Measurements from ENCODE around the gene GALNT6. TPM values are rescaled to one million over a fixed set of nuclear protein-coding genes. Genes with fewer than 3 reads are reported as not detected.

Gene GALNT6
- total RNA-seq, 1 donor from 2014 or later: not detected

- Mint-ChIP-seq H3K36me3 (no peaks in the 10 kb centered on the region), H3K9me3 (no peaks in the 10 kb centered on the region), H3K27me3 (ENCODE audit: insufficient read depth, low read depth) (peaks cover 6% of the 10 kb centered on the region), H3K27ac (no peak overlapping the region), H3K4me1 (no peaks in the 10 kb centered on the region), H3K4me3 (no peak overlapping the region)
- H3K4me3 ChIP-seq: no peak overlapping the region
- no peak overlapping the region for H3K27ac ChIP-seq
- H3K4me2 ChIP-seq: no peak overlapping the region
- no peak for DNase-seq (ENCODE audit: low spot score)
- TF ChIP-seq CTCF (IDR thresholded peaks at IDR 0.05) (no peak), EZH2phosphoT487 (IDR thresholded peaks at IDR 0.05) (no peak), EZH2 (IDR thresholded peaks at IDR 0.05) (no peak)
- H2AFZ ChIP-seq (replicated peaks): no peak overlapping the region
- no peaks in the 10 kb centered on the region for H3K79me2 ChIP-seq (ENCODE audit: low read depth)
- no peak overlapping the region for H3K9ac ChIP-seq
- H4K20me1 ChIP-seq (ENCODE audit: low read depth): no peaks in the 10 kb centered on the region
- no peaks in the 10 kb centered on the region for H3K9me3 ChIP-seq (ENCODE audit: low read depth)
- no peaks in the 10 kb centered on the region for H3F3A ChIP-seq (ENCODE audit: low read depth)
- H3K27me3 ChIP-seq: no peaks in the 10 kb centered on the region
- H3K4me1 ChIP-seq: no peaks in the 10 kb centered on the region
- no peaks in the 10 kb centered on the region for H3K36me3 ChIP-seq
Measured at GRCh38 chr12:51403681-51404136, 12.5 kb upstream of the GALNT6 start.

- Histone ChIP-seq H3K9ac (no peak overlapping the region), H3K4me1 (no peaks in the 10 kb centered on the region), H3K4me2 (no peak overlapping the region), H3K27ac (no peak overlapping the region), H3K4me3 (no peak overlapping the region), H3F3A (ENCODE audit: low read depth) (no peaks in the 10 kb centered on the region), H3K9me3 (ENCODE audit: low read depth) (no peaks in the 10 kb centered on the region), H3K36me3 (no peaks in the 10 kb centered on the region), H3K79me2 (ENCODE audit: low read depth) (no peaks in the 10 kb centered on the region), H4K20me1 (ENCODE audit: low read depth) (no peaks in the 10 kb centered on the region), H3K27me3 (no peaks in the 10 kb centered on the region), H2AFZ (replicated peaks) (no peak overlapping the region)
- H3K27me3 Mint-ChIP-seq (ENCODE audit: insufficient read depth, low read depth): peaks cover 6% of the 10 kb centered on the region
- no peak overlapping the region for H3K27ac Mint-ChIP-seq
- TF ChIP-seq EZH2 (IDR thresholded peaks at IDR 0.05) (no peak), CTCF (IDR thresholded peaks at IDR 0.05) (no peak), EZH2phosphoT487 (IDR thresholded peaks at IDR 0.05) (no peak)
- H3K9me3 Mint-ChIP-seq: no peaks in the 10 kb centered on the region
- H3K4me3 Mint-ChIP-seq: no peak overlapping the region
- no peak for DNase-seq (ENCODE audit: low spot score)
- H3K36me3 Mint-ChIP-seq: no peaks in the 10 kb centered on the region
- H3K4me1 Mint-ChIP-seq: no peaks in the 10 kb centered on the region
Measured at GRCh38 chr12:51403159-51403558, 12.0 kb upstream of the GALNT6 start.

GRCh38 chr12:51401900-51402299 is 10.7 kb upstream of the GALNT6 start:
- no peaks in the 10 kb centered on the region for H4K20me1 ChIP-seq (ENCODE audit: low read depth)
- no peak for TF ChIP-seq EZH2 (IDR thresholded peaks at IDR 0.05)
- TF ChIP-seq EZH2phosphoT487 (IDR thresholded peaks at IDR 0.05): no peak
- no peak for TF ChIP-seq CTCF (IDR thresholded peaks at IDR 0.05)
- H3K9ac ChIP-seq: no peak overlapping the region
- DNase-seq (ENCODE audit: low spot score): no peak
- H3K27me3 ChIP-seq: no peaks in the 10 kb centered on the region
- no peak overlapping the region for H3K4me2 ChIP-seq
- H3K9me3 ChIP-seq (ENCODE audit: low read depth): no peaks in the 10 kb centered on the region
- no peaks in the 10 kb centered on the region for H3K36me3 ChIP-seq
- Mint-ChIP-seq H3K9me3 (no peaks in the 10 kb centered on the region), H3K4me1 (no peaks in the 10 kb centered on the region), H3K27ac (no peak overlapping the region), H3K36me3 (no peaks in the 10 kb centered on the region), H3K4me3 (no peak overlapping the region), H3K27me3 (ENCODE audit: insufficient read depth, low read depth) (peaks cover 8% of the 10 kb centered on the region)
- H3K4me1 ChIP-seq: no peaks in the 10 kb centered on the region
- no peak overlapping the region for H3K27ac ChIP-seq
- H3K79me2 ChIP-seq (ENCODE audit: low read depth): no peaks in the 10 kb centered on the region
- no peak overlapping the region for H2AFZ ChIP-seq (replicated peaks)
- no peaks in the 10 kb centered on the region for H3F3A ChIP-seq (ENCODE audit: low read depth)
- H3K4me3 ChIP-seq: no peak overlapping the region
